Endothelial cell of hepatic sinusoid (primary cell): ENCODE results near the gene CAMK4.
"Not testable (repeated sequence)": the region's sequence is repeated elsewhere in the genome, so short reads cannot be mapped to it uniquely, and the experiment has no call there.

ENCODE experiments used
- in situ Hi-C: cut with HindIII; loops from 2 replicates; pipeline ENCODE4 v1.10.0; 2017; ENCODE audit warnings: low sequenced_read_pairs

The CAMK4 gene

GRCh38 chr5:111374380-111374779 lies 150.2 kb downstream of the CAMK4 start:
- in situ Hi-C loops, result no loop called here

GRCh38 chr5:111375645-111376044 lies 151.5 kb downstream of the CAMK4 start:
- in situ Hi-C loops, result no loop called here

GRCh38 chr5:111377306-111377705 lies 153.1 kb downstream of the CAMK4 start:
- in situ Hi-C loops, result no loop called here

- in situ Hi-C loops, result no loop called here
Measured at GRCh38 chr5:111379391-111379816, 155.2 kb downstream of the CAMK4 start.

GRCh38 chr5:111383288-111383970 lies 159.2 kb downstream of the CAMK4 start:
- in situ Hi-C loops, result no loop called here

GRCh38 chr5:111384220-111384619 lies 160.0 kb downstream of the CAMK4 start:
- in situ Hi-C loops, result no loop called here

GRCh38 chr5:111385051-111385450 lies 160.9 kb downstream of the CAMK4 start:
- in situ Hi-C loops, result no loop called here

- in situ Hi-C loops, result no loop called here
Measured at GRCh38 chr5:111385970-111386831, 162.0 kb downstream of the CAMK4 start.

GRCh38 chr5:111386832-111387162 lies 162.6 kb downstream of the CAMK4 start:
- in situ Hi-C loops, result no loop called here

- in situ Hi-C loops, result no loop called here
Measured at GRCh38 chr5:111387361-111387760, 163.2 kb downstream of the CAMK4 start.

- in situ Hi-C loops, result no loop called here
Measured at GRCh38 chr5:111389390-111390082, 165.4 kb downstream of the CAMK4 start.

- in situ Hi-C loops, result no loop called here
Measured at GRCh38 chr5:111392181-111392580, 168.0 kb downstream of the CAMK4 start.

- in situ Hi-C loops, result no loop called here
Measured at GRCh38 chr5:111394586-111394985, 170.4 kb downstream of the CAMK4 start.

- in situ Hi-C loops, result no loop called here
Measured at GRCh38 chr5:111398013-111398412, 173.8 kb downstream of the CAMK4 start.

GRCh38 chr5:111399113-111399512 lies 174.9 kb downstream of the CAMK4 start:
- in situ Hi-C loops, result no loop called here

GRCh38 chr5:111401906-111402305 lies 177.7 kb downstream of the CAMK4 start:
- in situ Hi-C loops, result no loop called here

GRCh38 chr5:111404270-111404769 lies 180.1 kb downstream of the CAMK4 start:
- in situ Hi-C loops, result no loop called here

GRCh38 chr5:111407562-111407961 lies 183.4 kb downstream of the CAMK4 start:
- in situ Hi-C loops, result no loop called here

- in situ Hi-C loops, result no loop called here
Measured at GRCh38 chr5:111408817-111409216, 184.6 kb downstream of the CAMK4 start.

GRCh38 chr5:111409266-111409665 lies 185.1 kb downstream of the CAMK4 start:
- in situ Hi-C loops, result not testable (repeated sequence)

- in situ Hi-C loops, result loop anchor here (5.0 kb wide), 1 partner anchor 73 kb away; no protein-coding TSS in a partner anchor
Measured at GRCh38 chr5:111410067-111410466, 185.9 kb downstream of the CAMK4 start.
